Stimulated activated CD8-positive, alpha-beta memory T cell treated with anti-CD3 and anti-CD28 coated beads, Interleukin-15, amount 100 ng/mL, for 48 hours (primary cell): Measurements from ENCODE around the gene DIO2.

Source experiments
- DNase-seq, 2 donors: peaks; one replicate each; pipeline ENCODE4 v3.0.0-alpha.2; 2020; ENCODE audit warnings: low read depth in 2 of 2

The DIO2 gene

GRCh38 chr14:80211153-80212022, at the start of gene DIO2:
DIO2 (minus strand) TSS chr14:80211504; CDS start chr14:80211472, 32 bp downstream.
- no peak for DNase-seq

GRCh38 chr14:80260645-80261044, 49.3 kb upstream of the DIO2 start:
- DNase-seq, result no peak

- DNase-seq, result no peak
These were observed 28.3 kb upstream of the DIO2 start for GRCh38 chr14:80239631-80240030.

- DNase-seq, result no peak
These were observed 25.8 kb upstream of the DIO2 start for GRCh38 chr14:80237143-80237542.

- DNase-seq, result no peak
These were observed 22.3 kb upstream of the DIO2 start for GRCh38 chr14:80233470-80234089.

- DNase-seq, result no peak
These were observed 20.4 kb upstream of the DIO2 start for GRCh38 chr14:80231702-80232101.

GRCh38 chr14:80223696-80224465, 12.6 kb upstream of the DIO2 start:
- DNase-seq, result no peak

- no peak for DNase-seq
These were observed 5.5 kb upstream of the DIO2 start for GRCh38 chr14:80216818-80217217.

GRCh38 chr14:80215756-80216581, 4.7 kb upstream of the DIO2 start:
- no peak for DNase-seq

GRCh38 chr14:80215081-80215480, 3.8 kb upstream of the DIO2 start:
- no peak for DNase-seq

GRCh38 chr14:80213602-80214001, 2.3 kb upstream of the DIO2 start:
- DNase-seq, result no peak

GRCh38 chr14:80212023-80212397, 706 bp upstream of the DIO2 start:
- no peak for DNase-seq

- DNase-seq, result no peak
These were observed 2.8 kb downstream of the DIO2 start for GRCh38 chr14:80208461-80208860.

- no peak for DNase-seq
These were observed 4.8 kb downstream of the DIO2 start for GRCh38 chr14:80206351-80207080.

GRCh38 chr14:80202888-80203562, 8.3 kb downstream of the DIO2 start:
- DNase-seq, result no peak

- no peak for DNase-seq
These were observed 11.2 kb downstream of the DIO2 start for GRCh38 chr14:80200093-80200492.

- no peak for DNase-seq
These were observed 22.7 kb downstream of the DIO2 start for GRCh38 chr14:80188571-80188970.

GRCh38 chr14:80186301-80186800, 25.0 kb downstream of the DIO2 start:
- no peak for DNase-seq

GRCh38 chr14:80176893-80177292, 34.4 kb downstream of the DIO2 start:
- DNase-seq, result no peak

- DNase-seq, result no peak
These were observed 38.8 kb downstream of the DIO2 start for GRCh38 chr14:80172375-80173051.
